Measurements from ENCODE around the gene ARID1B.
"Not testable (repeated sequence)": the region's sequence is repeated elsewhere in the genome, so short reads cannot be mapped to it uniquely, and the experiment has no call there.

ARID1B gene

GRCh38 chr6:157036245-157036711 is 259.1 kb downstream of the ARID1B start:
- in situ Hi-C loops (cut with MboI; ENCODE audit: low sequenced_read_pairs), result no loop called here

DNA sequence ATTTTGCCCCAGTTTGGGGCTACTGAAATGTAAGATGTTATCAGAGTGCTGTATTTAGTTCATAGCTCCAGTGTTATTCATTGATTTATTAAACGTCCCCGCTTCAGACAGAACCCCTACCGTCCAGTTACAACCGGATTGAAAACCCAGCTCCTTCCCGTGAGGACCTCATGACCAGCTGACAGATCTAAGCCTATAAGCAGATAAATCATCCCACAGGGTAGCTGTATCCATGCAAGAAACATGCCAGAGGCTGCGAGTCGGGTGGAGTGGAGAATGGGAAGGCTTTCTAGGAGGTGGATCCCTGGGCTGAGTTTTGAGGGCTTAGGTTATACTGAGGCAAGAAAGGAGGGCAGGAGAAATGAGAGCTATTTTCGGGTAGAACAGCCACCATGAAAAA is 260.0 kb downstream of the ARID1B start:
- in situ Hi-C loops (cut with MboI; ENCODE audit: low sequenced_read_pairs), result no loop called here

- in situ Hi-C loops (cut with MboI; ENCODE audit: low sequenced_read_pairs), result no loop called here
These were observed 261.4 kb downstream of the ARID1B start for GRCh38 chr6:157038610-157039009.

GRCh38 chr6:157039639-157040038 is 262.5 kb downstream of the ARID1B start:
- in situ Hi-C loops (cut with MboI; ENCODE audit: low sequenced_read_pairs), result not testable (repeated sequence)

- in situ Hi-C loops (cut with MboI; ENCODE audit: low sequenced_read_pairs), result no loop called here
These were observed 263.0 kb downstream of the ARID1B start for GRCh38 chr6:157040191-157040590.

GRCh38 chr6:157045831-157046454 is 268.8 kb downstream of the ARID1B start:
- in situ Hi-C loops (cut with MboI; ENCODE audit: low sequenced_read_pairs), result no loop called here

DNA sequence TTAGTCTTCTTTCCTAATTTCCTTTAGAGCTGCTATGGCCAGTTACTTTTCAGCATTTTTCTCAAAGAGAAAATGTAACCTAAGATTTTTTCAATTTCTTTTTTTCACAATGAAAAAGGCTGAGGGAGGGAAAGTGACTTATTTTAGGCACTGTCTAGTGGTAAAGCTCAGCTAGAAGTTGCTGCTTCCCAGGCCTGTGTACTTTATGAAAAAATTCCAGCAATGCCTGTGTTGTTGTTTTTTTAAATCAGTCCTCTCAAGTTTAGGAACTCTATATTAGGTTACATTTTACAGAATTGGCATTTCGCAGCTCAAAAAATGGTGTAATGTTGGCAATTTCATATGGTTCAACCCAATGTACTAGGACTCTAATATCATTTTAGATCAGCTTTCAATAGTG is 269.6 kb downstream of the ARID1B start:
- in situ Hi-C loops (cut with MboI; ENCODE audit: low sequenced_read_pairs), result no loop called here

DNA sequence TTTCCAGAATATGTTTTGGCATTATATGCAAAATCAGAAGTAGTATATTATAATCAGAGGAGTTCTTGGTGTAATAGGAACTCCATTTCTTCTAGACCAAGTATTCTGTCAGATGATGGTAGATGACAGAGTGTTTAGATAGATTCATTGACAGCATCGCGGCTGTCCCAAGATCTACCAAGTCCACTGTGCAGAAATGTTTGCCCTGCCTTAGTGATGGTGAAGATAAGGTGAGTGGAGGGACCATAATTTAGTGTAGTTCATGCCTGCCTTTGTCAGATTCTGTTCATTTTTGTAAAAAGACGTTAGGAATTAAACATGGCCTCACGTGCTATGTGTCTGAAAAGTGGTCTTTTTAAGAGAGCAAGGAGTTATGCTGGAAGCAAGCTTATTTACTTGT is 270.1 kb downstream of the ARID1B start:
- in situ Hi-C loops (cut with MboI; ENCODE audit: low sequenced_read_pairs), result no loop called here

DNA sequence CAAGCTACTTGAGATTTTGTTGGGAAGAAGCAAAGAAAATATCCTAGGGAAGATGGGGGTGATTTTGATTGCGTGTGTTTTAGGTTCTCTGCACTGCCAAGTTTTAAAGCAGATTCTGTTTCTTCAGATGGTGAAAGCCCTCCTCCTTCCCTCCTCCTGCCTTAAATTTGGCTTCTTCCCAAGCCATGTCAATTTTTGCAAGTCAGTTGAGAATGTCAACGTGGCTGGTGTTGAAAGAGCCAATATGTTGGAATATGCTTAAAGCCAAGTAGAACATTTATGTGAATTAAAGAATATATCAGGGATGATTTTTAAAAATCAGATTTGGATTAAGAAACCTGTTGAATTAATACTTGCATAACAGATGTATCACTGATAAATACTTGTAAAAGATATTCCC is 270.8 kb downstream of the ARID1B start:
- in situ Hi-C loops (cut with MboI; ENCODE audit: low sequenced_read_pairs), result no loop called here

GRCh38 chr6:157049133-157049532 is 272.0 kb downstream of the ARID1B start:
- in situ Hi-C loops (cut with MboI; ENCODE audit: low sequenced_read_pairs), result no loop called here

GRCh38 chr6:157050537-157051265 is 273.5 kb downstream of the ARID1B start:
- in situ Hi-C loops (cut with MboI; ENCODE audit: low sequenced_read_pairs), result no loop called here

- in situ Hi-C loops (cut with MboI; ENCODE audit: low sequenced_read_pairs), result no loop called here
These were observed 277.4 kb downstream of the ARID1B start for GRCh38 chr6:157054531-157054979.

DNA sequence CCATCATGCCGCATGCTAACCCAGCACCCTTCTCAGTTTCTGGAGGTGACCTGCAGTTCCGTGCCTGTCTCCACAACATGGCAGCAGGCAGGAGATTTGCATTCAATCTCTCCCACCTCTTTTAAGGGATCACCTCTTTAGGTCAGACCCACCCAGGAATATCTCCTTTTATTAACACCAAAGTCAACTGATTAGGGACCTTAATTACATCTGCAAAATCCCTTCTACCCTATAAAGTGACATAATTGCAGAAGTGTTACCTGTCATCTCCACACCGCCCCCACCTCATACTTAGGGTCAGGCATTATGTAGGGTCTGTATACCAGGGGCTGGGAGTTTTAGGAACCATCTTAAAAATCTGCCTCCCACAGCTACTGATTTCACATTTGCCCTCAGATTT is 278.7 kb downstream of the ARID1B start:
- in situ Hi-C loops (cut with MboI; ENCODE audit: low sequenced_read_pairs), result no loop called here

GRCh38 chr6:157056275-157056674 is 279.1 kb downstream of the ARID1B start:
- in situ Hi-C loops (cut with MboI; ENCODE audit: low sequenced_read_pairs), result no loop called here

DNA sequence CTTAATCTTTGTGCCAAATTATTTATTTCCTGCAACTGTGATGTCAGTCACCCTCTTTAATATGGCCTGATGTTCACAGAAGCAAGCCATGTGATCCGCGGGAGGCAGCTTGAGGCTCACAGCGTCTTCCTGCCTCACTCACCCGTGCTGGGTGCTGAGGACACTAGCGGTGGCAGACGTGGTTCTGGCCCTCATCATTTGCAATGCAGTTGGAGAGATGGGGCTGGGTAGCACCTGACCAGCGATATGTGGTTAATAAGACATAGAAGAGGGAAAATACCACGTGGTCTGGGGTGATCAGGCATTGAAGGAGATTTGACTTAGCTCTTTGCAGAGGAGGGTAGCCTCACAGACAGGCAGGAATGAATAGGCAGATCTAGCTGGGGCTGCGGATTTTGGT is 281.4 kb downstream of the ARID1B start:
- in situ Hi-C loops (cut with MboI; ENCODE audit: low sequenced_read_pairs), result no loop called here

DNA sequence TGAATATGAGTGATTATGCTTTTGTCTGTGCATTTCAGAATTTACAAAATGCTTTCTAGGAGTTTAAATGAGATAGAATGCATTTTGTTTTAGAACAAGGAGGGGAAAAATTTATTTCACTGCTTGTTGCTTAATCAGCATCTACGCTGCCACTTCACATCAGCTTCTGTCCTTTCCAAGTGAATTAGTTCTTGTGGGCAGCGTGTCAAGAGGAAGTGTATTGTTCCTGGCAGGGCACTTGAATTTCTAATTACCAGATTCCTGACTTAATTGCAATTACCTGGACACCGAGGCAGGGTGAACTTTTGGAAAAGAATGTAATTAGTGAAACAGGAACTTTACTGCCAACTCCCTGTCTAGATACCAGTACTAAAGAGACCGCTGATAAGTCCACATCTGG is 282.6 kb downstream of the ARID1B start:
- in situ Hi-C loops (cut with MboI; ENCODE audit: low sequenced_read_pairs), result no loop called here

- in situ Hi-C loops (cut with MboI; ENCODE audit: low sequenced_read_pairs), result no loop called here
These were observed 283.3 kb downstream of the ARID1B start for GRCh38 chr6:157060440-157060952.

GRCh38 chr6:157061770-157062594 is 284.8 kb downstream of the ARID1B start:
- in situ Hi-C loops (cut with MboI; ENCODE audit: low sequenced_read_pairs), result no loop called here

- in situ Hi-C loops (cut with MboI; ENCODE audit: low sequenced_read_pairs), result no loop called here
These were observed 286.2 kb downstream of the ARID1B start for GRCh38 chr6:157063176-157063905.

GRCh38 chr6:157063923-157064322 is 286.7 kb downstream of the ARID1B start:
- in situ Hi-C loops (cut with MboI; ENCODE audit: low sequenced_read_pairs), result no loop called here

DNA sequence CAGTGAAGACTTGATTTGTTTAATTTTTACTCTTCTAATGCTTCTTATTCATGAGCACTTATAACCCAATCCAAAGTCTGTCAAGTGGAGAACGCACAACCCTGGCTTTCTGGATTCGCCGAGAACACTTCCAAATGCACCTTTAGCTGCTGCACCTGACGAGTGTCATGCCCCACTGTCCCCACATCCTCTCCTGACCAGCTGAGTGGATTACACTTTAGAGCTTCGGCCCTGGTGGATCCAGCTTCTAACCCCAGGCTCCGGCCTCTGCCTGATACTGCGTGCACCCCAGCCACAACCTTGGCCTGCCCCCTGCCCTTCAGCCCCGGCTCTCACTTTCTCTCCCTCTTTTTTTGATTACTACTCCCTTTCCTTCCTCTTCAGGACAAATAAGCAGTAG is 287.3 kb downstream of the ARID1B start:
- in situ Hi-C loops (cut with MboI; ENCODE audit: low sequenced_read_pairs), result no loop called here
